MM.1S (cell line): ENCODE results near the gene CNNM3.

Experiments
- DNase-seq: peaks from one replicate; pipeline ENCODE4 v3.0.0-alpha.2; 2015
- H2AFZ ChIP-seq: fragments of 300-600 bp; sonication (generic); 2 replicates; pipeline ENCODE4 v1.6.0; 2016; ENCODE audit warnings: antibody characterized with exemption, low read length
- H3F3A ChIP-seq: fragments of 300-600 bp; sonication (generic); 2 replicates; pipeline ENCODE4 v1.6.1; 2016; ENCODE audit warnings: mild to moderate bottlenecking, antibody characterized with exemption, low read length, moderate library complexity, mixed read lengths; ENCODE audit not compliant: insufficient read depth
- H3K27ac ChIP-seq: fragments of 300-600 bp; sonication (generic); 2 replicates; pipeline ENCODE4 v1.5.1; 2016; ENCODE audit warnings: mild to moderate bottlenecking, low read length
- H3K27me3 ChIP-seq: fragments of 300-600 bp; sonication (generic); replicated peaks from 2 replicates; pipeline ENCODE4 v1.6.0; 2016; ENCODE audit warnings: low read length; ENCODE audit not compliant: insufficient read depth
- H3K36me3 ChIP-seq: fragments of 300-600 bp; sonication (generic); replicated peaks from 2 replicates; pipeline ENCODE4 v1.6.1; 2016; ENCODE audit warnings: mild to moderate bottlenecking, low read length, mixed read lengths; ENCODE audit not compliant: insufficient read depth
- H3K4me1 ChIP-seq: fragments of 300-600 bp; sonication (generic); 2 replicates; pipeline ENCODE4 v1.6.1; 2016; ENCODE audit warnings: low read length, mixed read lengths
- H3K4me2 ChIP-seq: fragments of 300-600 bp; sonication (generic); 2 replicates; pipeline ENCODE4 v1.6.0; 2016; ENCODE audit warnings: low read depth, low read length
- H3K4me3 ChIP-seq: fragments of 300-600 bp; sonication (generic); 2 replicates; pipeline ENCODE4 v1.5.1; 2016; ENCODE audit warnings: low read length, mixed read lengths
- H3K79me2 ChIP-seq: fragments of 300-600 bp; sonication (generic); 2 replicates; pipeline ENCODE4 v1.6.1; 2016; ENCODE audit warnings: mixed run types, low read length, mixed read lengths
- H3K9ac ChIP-seq: fragments of 300-600 bp; sonication (generic); 2 replicates; pipeline ENCODE4 v1.6.1; 2016; ENCODE audit warnings: low read length, mixed read lengths
- H3K9me2 ChIP-seq: fragments of 300-600 bp; sonication (generic); replicated peaks from 2 replicates; pipeline ENCODE4 v1.6.1; 2016; ENCODE audit warnings: mild to moderate bottlenecking, low read length, mixed read lengths; ENCODE audit not compliant: insufficient read depth
- H3K9me3 ChIP-seq: fragments of 300-600 bp; sonication (generic); replicated peaks from 2 replicates; pipeline ENCODE4 v1.6.1; 2016; ENCODE audit warnings: mild to moderate bottlenecking, low read length, mixed read lengths; ENCODE audit not compliant: insufficient read depth
- H4K20me1 ChIP-seq: fragments of 300-600 bp; sonication (generic); 2 replicates; pipeline ENCODE4 v1.6.1; 2016; ENCODE audit warnings: mild to moderate bottlenecking, low read length, moderate library complexity, mixed read lengths; ENCODE audit not compliant: insufficient read depth
- EZH2 ChIP-seq: fragments of 300-600 bp; sonication (generic); optimal IDR thresholded peaks from 2 replicates; pipeline ENCODE3; 2017; ENCODE audit warnings: low read depth, mild to moderate bottlenecking, antibody characterized with exemption, low read length, mixed read lengths
- EZH2phosphoT487 ChIP-seq: fragments of 300-600 bp; sonication (generic); IDR thresholded peaks from 2 replicates; pipeline ENCODE4 v1.6.1; 2018; ENCODE audit warnings: antibody characterized with exemption, low read length
- TF ChIP-seq, protein P1 (sequence below): fragments of 300-600 bp; sonication (generic); IDR thresholded peaks from 2 replicates; pipeline ENCODE4 v1.5.1; 2016; ENCODE audit warnings: antibody characterized with exemption, low read length, mixed read lengths

The CNNM3 gene

DNA sequence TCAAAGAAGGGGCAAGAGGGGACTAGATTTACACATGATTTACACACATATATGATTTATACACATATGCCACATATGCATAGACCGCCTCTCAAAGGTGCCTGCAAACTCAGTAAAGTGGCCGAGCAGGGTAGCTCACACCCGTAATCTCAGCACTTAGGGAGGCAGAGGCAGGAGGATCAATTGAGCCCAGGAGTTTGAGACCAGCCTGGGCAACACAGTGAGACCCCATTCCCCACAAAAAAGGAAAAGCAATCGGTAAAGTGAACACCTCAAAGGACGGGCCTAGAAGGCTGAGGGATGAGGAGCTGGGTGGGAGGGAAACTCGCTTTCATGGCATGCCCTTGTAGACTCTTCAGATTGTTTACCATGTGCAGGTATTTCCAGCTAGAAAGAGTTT lies 36.6 kb downstream of the CNNM3 start:
- Histone ChIP-seq H2AFZ (no peak overlapping the region), H3K9ac (no peak overlapping the region), H3K27me3 (no peaks in the 10 kb centered on the region), H3K79me2 (peaks cover 79% of the 10 kb centered on the region), H3K4me1 (peaks cover 32% of the 10 kb centered on the region), H3K36me3 (peaks cover 18% of the 10 kb centered on the region; the same call in 1 of the 2 replicates), H3K9me2 (no peaks in the 10 kb centered on the region), H3K9me3 (no peaks in the 10 kb centered on the region), H3K4me2 (no peak overlapping the region), H3K4me3 (no peak overlapping the region), H3K27ac (no peak overlapping the region), H4K20me1 (no peaks in the 10 kb centered on the region), H3F3A (peaks cover 32% of the 10 kb centered on the region)
- TF ChIP-seq EZH2 (no peak), EZH2phosphoT487 (no peak)
- TF ChIP-seq, protein P1, sequence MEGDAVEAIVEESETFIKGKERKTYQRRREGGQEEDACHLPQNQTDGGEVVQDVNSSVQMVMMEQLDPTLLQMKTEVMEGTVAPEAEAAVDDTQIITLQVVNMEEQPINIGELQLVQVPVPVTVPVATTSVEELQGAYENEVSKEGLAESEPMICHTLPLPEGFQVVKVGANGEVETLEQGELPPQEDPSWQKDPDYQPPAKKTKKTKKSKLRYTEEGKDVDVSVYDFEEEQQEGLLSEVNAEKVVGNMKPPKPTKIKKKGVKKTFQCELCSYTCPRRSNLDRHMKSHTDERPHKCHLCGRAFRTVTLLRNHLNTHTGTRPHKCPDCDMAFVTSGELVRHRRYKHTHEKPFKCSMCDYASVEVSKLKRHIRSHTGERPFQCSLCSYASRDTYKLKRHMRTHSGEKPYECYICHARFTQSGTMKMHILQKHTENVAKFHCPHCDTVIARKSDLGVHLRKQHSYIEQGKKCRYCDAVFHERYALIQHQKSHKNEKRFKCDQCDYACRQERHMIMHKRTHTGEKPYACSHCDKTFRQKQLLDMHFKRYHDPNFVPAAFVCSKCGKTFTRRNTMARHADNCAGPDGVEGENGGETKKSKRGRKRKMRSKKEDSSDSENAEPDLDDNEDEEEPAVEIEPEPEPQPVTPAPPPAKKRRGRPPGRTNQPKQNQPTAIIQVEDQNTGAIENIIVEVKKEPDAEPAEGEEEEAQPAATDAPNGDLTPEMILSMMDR = no peak
- no peak for DNase-seq

DNA sequence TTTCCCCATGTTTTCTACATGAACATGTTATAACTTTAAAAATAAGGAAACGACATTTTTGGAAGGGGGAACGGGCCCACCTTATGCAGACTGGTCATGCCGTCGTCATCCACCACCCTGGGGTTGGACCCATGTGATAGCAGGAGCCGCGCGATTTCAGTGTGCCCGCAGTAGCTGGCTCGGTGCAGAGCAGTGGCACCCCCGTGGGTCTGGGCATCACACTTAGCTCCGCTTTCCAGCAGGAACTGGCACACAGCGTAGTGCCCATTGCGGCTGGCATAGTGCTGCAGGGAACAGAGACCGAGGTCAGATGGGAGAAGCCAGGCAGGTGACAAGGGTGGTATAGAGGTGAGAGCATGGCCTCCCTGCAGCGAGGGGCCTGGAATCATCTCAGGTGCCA lies 37.3 kb downstream of the CNNM3 start:
- DNase-seq = no peak
- no peak for TF ChIP-seq EZH2
- TF ChIP-seq EZH2phosphoT487 = no peak
- TF ChIP-seq, protein P1 = no peak
- Histone ChIP-seq H3K27me3 (no peaks in the 10 kb centered on the region), H2AFZ (no peak overlapping the region), H3F3A (peaks cover 26% of the 10 kb centered on the region), H3K4me1 (peaks cover 26% of the 10 kb centered on the region), H3K79me2 (peaks cover 80% of the 10 kb centered on the region), H3K4me2 (no peak overlapping the region), H3K9me3 (no peaks in the 10 kb centered on the region), H3K27ac (no peak overlapping the region), H3K9ac (no peak overlapping the region), H3K4me3 (no peak overlapping the region), H4K20me1 (no peaks in the 10 kb centered on the region), H3K36me3 (peaks cover 18% of the 10 kb centered on the region; the same call in 1 of the 2 replicates), H3K9me2 (no peaks in the 10 kb centered on the region)

DNA sequence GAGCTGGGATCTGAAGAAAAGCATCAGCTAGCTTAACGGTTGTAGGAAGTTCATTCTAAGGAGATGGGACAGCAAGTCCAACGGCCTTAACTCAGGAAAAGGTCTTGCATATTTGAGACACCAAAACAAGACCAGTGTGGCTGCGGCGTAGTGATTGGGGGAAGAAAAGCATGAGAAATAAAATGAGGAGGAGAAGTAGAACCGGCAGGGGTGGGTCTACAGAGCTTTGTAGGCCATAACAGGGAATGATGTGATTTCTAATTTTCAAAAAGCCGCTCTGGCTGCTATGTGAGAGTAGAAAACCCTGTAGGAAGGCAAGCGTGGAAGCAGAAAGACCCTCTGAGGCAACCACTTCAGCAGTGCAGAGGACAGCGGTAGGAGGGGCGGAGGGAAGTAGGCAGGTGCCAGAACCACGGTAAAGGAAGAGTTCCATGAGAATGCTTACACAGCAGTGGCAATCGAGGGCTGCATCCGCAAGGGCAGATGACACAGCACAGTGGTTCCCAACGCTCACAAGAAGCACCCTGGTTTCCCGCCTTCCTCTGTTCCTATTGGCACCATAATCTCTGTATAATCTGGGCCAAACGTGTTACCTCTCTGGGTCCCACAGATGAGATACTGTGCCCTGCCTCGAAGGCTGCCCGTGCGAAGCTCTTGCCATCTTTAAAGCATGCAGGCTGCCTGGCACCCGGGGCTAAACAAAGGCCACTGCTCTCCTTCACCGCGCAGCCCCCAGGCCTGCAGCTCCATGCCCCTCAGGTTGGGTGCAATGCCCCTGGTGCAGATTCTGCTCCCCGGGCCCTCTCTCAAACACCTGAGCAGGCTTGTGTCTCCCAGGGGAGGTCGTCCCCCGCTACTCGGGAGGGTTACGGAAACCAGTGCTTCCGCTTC lies 41.0 kb downstream of the CNNM3 start:
- peaks cover 17% of the 10 kb centered on the region for H3K4me1 ChIP-seq
- peak; percentile 88 for DNase-seq

More for the DNA sequence above, 41.0 kb downstream of the CNNM3 start:
- Histone ChIP-seq H3K79me2 (peaks cover 57% of the 10 kb centered on the region), H3K27ac (peak overlapping the region; percentile 85), H3K9ac (peak overlapping the region; percentile 93), H3K27me3 (no peaks in the 10 kb centered on the region), H3K36me3 (peaks cover 7% of the 10 kb centered on the region; the same call in 1 of the 2 replicates), H3F3A (peaks cover 10% of the 10 kb centered on the region; the same call in 1 of the 2 replicates), H4K20me1 (no peaks in the 10 kb centered on the region), H3K4me2 (peak overlapping the region; percentile 88), H2AFZ (peak overlapping the region; percentile 17; the same call in 1 of the 2 replicates), H3K4me3 (peak overlapping the region; percentile 78), H3K9me2 (no peaks in the 10 kb centered on the region), H3K9me3 (no peaks in the 10 kb centered on the region)
- TF ChIP-seq, protein P1 = no peak
- no peak for TF ChIP-seq EZH2phosphoT487
- no peak for TF ChIP-seq EZH2
